Activated B cell treated with CpG ODN at 0.5 μM for 24 hours (primary cell): ENCODE results near the gene CCDC191. TPM values are rescaled to one million over a fixed set of nuclear protein-coding genes. Genes with fewer than 3 reads are reported as not detected.

Experiments
- ATAC-seq: fragments of 200-7000 bp; cut with Tn5 transposase; one replicate; pipeline ENCODE4 v1.10.0; 2021; ENCODE audit warnings: low read depth, mild to moderate bottlenecking, moderate library complexity
- CTCF ChIA-PET: fragments of 350-600 bp; sonication (Branson Sonifier 250); formaldehyde crosslinking; loops from one replicate; lab custom pipeline; 2021; ENCODE audit warnings: antibody characterized with exemption; lab: Charles Lee
- POLR2A ChIA-PET: fragments of 350-600 bp; sonication (Branson Sonifier 250); formaldehyde crosslinking; loops from one replicate; lab custom pipeline; 2021; ENCODE audit warnings: antibody characterized with exemption; lab: Charles Lee
- DNase-seq: peaks from one replicate; pipeline ENCODE4 v3.0.0; 2022
- H3K27ac Mint-ChIP-seq: one replicate; pipeline ENCODE4 v1.8.0; 2020; ENCODE audit warnings: mixed read lengths
- H3K27me3 Mint-ChIP-seq: one replicate; pipeline ENCODE4 v1.8.0; 2021; ENCODE audit warnings: mixed read lengths
- H3K36me3 Mint-ChIP-seq: one replicate; pipeline ENCODE4 v1.8.0; 2021; ENCODE audit warnings: low read depth, mixed read lengths
- H3K4me1 Mint-ChIP-seq: one replicate; pipeline ENCODE4 v1.8.0; 2021; ENCODE audit warnings: mixed read lengths
- H3K4me3 Mint-ChIP-seq: one replicate; pipeline ENCODE4 v1.8.0; 2020; ENCODE audit warnings: mild to moderate bottlenecking, mixed read lengths
- H3K9me3 Mint-ChIP-seq: one replicate; pipeline ENCODE4 v1.8.0; 2020; ENCODE audit warnings: mixed read lengths
- CTCF ChIP-seq: fragments of 200-600 bp; IDR thresholded peaks from one replicate; pipeline ENCODE4 v1.8.0; 2022; ENCODE audit warnings: antibody characterized with exemption, mild to moderate bottlenecking
- intact Hi-C: fragments of 100-400 bp; cut with micrococcal nuclease; formaldehyde crosslinking; loops from one replicate; pipeline ENCODE4 v1.15.1; 2024
- total RNA-seq: library from RNA; stranded (reverse); gene quantifications from 2 replicates; pipeline ENCODE4 v1.2.3, GENCODE V29; 2022

CCDC191 gene
- total RNA-seq, 1 donor from 2014 or later: 17.2 TPM

- Mint-ChIP-seq H3K4me3 (no peak overlapping the region), H3K27me3 (peaks cover 2% of the 10 kb centered on the region), H3K4me1 (no peaks in the 10 kb centered on the region), H3K9me3 (no peaks in the 10 kb centered on the region), H3K27ac (no peak overlapping the region), H3K36me3 (peaks cover 36% of the 10 kb centered on the region)
- CTCF ChIA-PET: no interaction called here
- DNase-seq (no peak), ATAC-seq (no peak)
- TF ChIP-seq CTCF: no peak
- POLR2A ChIA-PET: no interaction called here
- intact Hi-C loops: no loop called here
Observed at GRCh38 chr3:114089675-114090074, 33.3 kb upstream of the CCDC191 start.

DNA sequence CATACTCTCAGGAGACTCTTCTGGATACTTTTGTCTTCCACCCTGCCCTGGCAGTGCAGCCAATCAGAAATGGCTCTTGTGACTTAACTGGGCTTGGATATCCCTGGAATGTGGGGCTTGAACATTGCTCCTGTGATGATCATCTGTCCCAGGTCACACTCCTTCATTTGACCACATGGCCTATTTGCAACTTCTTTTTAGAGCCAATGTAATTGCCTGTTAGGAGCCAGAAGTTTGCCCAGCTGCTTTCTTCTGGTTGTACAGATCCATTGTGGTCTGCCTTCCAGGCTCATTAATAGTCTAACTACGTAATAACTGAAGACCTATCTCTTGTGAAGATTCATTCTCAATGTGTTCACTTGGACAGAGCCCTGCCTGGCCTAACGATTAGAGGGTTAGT, 30.0 kb upstream of the CCDC191 start:
- ATAC-seq (no peak), DNase-seq (no peak)
- POLR2A ChIA-PET: no interaction called here
- no peak for TF ChIP-seq CTCF
- H3K4me1 Mint-ChIP-seq: no peaks in the 10 kb centered on the region
- CTCF ChIA-PET: no interaction called here
- no peak overlapping the region for H3K27ac Mint-ChIP-seq
- H3K27me3 Mint-ChIP-seq: no peaks in the 10 kb centered on the region
- no peak overlapping the region for H3K4me3 Mint-ChIP-seq
- intact Hi-C loops: no loop called here
- no peaks in the 10 kb centered on the region for H3K9me3 Mint-ChIP-seq
- H3K36me3 Mint-ChIP-seq: peaks cover 68% of the 10 kb centered on the region

- H3K27ac Mint-ChIP-seq: no peak overlapping the region
- no peak overlapping the region for H3K4me3 Mint-ChIP-seq
- ATAC-seq (no peak), DNase-seq (no peak)
- ChIA-PET CTCF (no interaction called here), POLR2A (no interaction called here)
- no peaks in the 10 kb centered on the region for H3K9me3 Mint-ChIP-seq
- intact Hi-C loops: no loop called here
- no peaks in the 10 kb centered on the region for H3K4me1 Mint-ChIP-seq
- H3K36me3 Mint-ChIP-seq: peaks cover 95% of the 10 kb centered on the region
- H3K27me3 Mint-ChIP-seq: no peaks in the 10 kb centered on the region
- no peak for TF ChIP-seq CTCF
Observed at GRCh38 chr3:114083112-114083511, 26.8 kb upstream of the CCDC191 start.

- CTCF ChIA-PET: no interaction called here
- intact Hi-C loops: no loop called here
- H3K36me3 Mint-ChIP-seq: peaks cover 94% of the 10 kb centered on the region
Observed at GRCh38 chr3:114081037-114081436, 24.7 kb upstream of the CCDC191 start.

GRCh38 chr3:114080201-114080600, 23.9 kb upstream of the CCDC191 start:
- POLR2A ChIA-PET: no interaction called here
- no peaks in the 10 kb centered on the region for H3K4me1 Mint-ChIP-seq
- intact Hi-C loops: no loop called here
- H3K4me3 Mint-ChIP-seq: no peak overlapping the region
- CTCF ChIA-PET: no interaction called here
- H3K27me3 Mint-ChIP-seq: no peaks in the 10 kb centered on the region
- H3K27ac Mint-ChIP-seq: no peak overlapping the region
- H3K9me3 Mint-ChIP-seq: no peaks in the 10 kb centered on the region
- ATAC-seq: no peak
- TF ChIP-seq CTCF: no peak
- peaks cover 94% of the 10 kb centered on the region for H3K36me3 Mint-ChIP-seq
- no peak for DNase-seq

More at GRCh38 chr3:114081037-114081436, 24.7 kb upstream of the CCDC191 start:
- POLR2A ChIA-PET: interaction anchor here (0.6 kb wide), 1 partner anchor 71 kb away, joined by 3 read pairs; no protein-coding TSS in a partner anchor
- Mint-ChIP-seq H3K9me3 (no peaks in the 10 kb centered on the region), H3K27ac (no peak overlapping the region), H3K27me3 (no peaks in the 10 kb centered on the region), H3K4me3 (no peak overlapping the region), H3K4me1 (no peaks in the 10 kb centered on the region)
- TF ChIP-seq CTCF: no peak
- no peak for ATAC-seq
- DNase-seq: no peak
